ENCODE results near the gene MAP2.

DNA sequence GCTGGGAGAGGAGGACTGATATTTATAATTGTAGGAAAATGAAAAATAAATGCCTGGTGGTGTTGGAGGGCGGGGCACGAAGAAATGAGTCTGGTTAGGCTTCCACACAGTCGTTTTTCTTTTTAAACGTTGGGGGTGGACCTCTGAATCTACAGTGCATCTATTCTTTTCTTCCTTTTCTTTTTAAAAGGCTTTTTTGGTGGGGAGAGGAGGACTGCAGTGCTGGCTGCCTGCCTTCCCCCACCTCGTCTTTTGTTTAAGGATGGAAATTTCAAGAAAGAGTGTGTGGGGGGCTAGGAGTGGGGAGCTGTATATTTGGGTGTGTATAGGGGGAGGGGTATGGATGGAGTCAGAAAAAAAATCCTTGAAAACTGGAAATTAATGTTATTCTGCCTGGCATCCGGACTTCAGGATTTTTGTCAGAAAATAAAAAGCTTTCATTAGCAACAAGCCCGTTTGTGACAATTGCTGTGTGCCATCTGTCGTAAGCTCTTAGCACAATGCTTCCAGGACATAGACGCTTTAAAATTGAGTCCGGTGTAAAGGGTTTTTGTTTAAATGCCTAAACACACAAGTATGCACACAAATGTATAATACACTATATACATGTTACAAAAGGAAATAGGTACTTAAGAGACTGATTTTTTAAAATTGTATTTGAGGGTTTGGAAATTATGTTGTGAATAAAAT lies 1.1 kb downstream of the MAP2 start:
- TF ChIP-seq MTA2 (IDR thresholded peaks at IDR 0.05; ENCODE audit: low read depth) (no peak), NR2F1 (conservative IDR thresholded peaks at IDR 0.05) (no peak), EGR1 (IDR thresholded peaks at IDR 0.05; ENCODE audit: borderline replicate concordance in 1 of 2, low read depth in 2 of 2, low read length in 2 of 2) (no peak), ZBED1 (IDR thresholded peaks at IDR 0.05; ENCODE audit: borderline replicate concordance) (no peak), TARDBP (IDR thresholded peaks at IDR 0.05; ENCODE audit: borderline replicate concordance) (no peak), SP1 (IDR thresholded peaks at IDR 0.05; ENCODE audit: low read depth, low read length) (no peak)
- TF ChIP-seq, protein P1, sequence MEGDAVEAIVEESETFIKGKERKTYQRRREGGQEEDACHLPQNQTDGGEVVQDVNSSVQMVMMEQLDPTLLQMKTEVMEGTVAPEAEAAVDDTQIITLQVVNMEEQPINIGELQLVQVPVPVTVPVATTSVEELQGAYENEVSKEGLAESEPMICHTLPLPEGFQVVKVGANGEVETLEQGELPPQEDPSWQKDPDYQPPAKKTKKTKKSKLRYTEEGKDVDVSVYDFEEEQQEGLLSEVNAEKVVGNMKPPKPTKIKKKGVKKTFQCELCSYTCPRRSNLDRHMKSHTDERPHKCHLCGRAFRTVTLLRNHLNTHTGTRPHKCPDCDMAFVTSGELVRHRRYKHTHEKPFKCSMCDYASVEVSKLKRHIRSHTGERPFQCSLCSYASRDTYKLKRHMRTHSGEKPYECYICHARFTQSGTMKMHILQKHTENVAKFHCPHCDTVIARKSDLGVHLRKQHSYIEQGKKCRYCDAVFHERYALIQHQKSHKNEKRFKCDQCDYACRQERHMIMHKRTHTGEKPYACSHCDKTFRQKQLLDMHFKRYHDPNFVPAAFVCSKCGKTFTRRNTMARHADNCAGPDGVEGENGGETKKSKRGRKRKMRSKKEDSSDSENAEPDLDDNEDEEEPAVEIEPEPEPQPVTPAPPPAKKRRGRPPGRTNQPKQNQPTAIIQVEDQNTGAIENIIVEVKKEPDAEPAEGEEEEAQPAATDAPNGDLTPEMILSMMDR (IDR thresholded peaks at IDR 0.05 in 2 of 3, conservative IDR thresholded peaks at IDR 0.05 in 1 of 3; ENCODE audit: control insufficient read depth in 2 of 3, extremely low read depth in 1 of 3, insufficient read depth in 1 of 3, low read depth in 3 of 3, low read length in 3 of 3): no peak
- TF ChIP-seq, protein P2, sequence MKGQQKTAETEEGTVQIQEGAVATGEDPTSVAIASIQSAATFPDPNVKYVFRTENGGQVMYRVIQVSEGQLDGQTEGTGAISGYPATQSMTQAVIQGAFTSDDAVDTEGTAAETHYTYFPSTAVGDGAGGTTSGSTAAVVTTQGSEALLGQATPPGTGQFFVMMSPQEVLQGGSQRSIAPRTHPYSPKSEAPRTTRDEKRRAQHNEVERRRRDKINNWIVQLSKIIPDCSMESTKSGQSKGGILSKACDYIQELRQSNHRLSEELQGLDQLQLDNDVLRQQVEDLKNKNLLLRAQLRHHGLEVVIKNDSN (IDR thresholded peaks at IDR 0.05; ENCODE audit: borderline replicate concordance, extremely low read length, insufficient read depth, low read depth, low read length): no peak
- TF ChIP-seq, protein P3, sequence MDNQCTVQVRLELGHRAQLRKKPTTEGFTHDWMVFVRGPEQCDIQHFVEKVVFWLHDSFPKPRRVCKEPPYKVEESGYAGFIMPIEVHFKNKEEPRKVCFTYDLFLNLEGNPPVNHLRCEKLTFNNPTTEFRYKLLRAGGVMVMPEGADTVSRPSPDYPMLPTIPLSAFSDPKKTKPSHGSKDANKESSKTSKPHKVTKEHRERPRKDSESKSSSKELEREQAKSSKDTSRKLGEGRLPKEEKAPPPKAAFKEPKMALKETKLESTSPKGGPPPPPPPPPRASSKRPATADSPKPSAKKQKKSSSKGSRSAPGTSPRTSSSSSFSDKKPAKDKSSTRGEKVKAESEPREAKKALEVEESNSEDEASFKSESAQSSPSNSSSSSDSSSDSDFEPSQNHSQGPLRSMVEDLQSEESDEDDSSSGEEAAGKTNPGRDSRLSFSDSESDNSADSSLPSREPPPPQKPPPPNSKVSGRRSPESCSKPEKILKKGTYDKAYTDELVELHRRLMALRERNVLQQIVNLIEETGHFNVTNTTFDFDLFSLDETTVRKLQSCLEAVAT (IDR thresholded peaks at IDR 0.05): no peak
- TF ChIP-seq, protein P4, sequence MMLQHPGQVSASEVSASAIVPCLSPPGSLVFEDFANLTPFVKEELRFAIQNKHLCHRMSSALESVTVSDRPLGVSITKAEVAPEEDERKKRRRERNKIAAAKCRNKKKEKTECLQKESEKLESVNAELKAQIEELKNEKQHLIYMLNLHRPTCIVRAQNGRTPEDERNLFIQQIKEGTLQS (IDR thresholded peaks at IDR 0.05; ENCODE audit: borderline replicate concordance, extremely low read depth, low read depth, low read length): no peak

Measured in GM12878 (cell line).